ENCODE results near the gene ZKSCAN2. TPM values are rescaled to one million over a fixed set of nuclear protein-coding genes. Genes with fewer than 3 reads are reported as not detected.

ZKSCAN2 gene
- total and polyA plus RNA-seq, 11 donors: 1.7 to 8.0 (median 4.2) TPM

- Histone ChIP-seq H3K36me3 (no peaks in the 10 kb centered on the region), H3K4me3 (no peak overlapping the region), H3K4me1 (no peaks in the 10 kb centered on the region), H3K27me3 (peaks cover 0 to 5% (median 0%) of the 10 kb centered on the region in 9 donors), H3K27ac (no peak overlapping the region), H3K9me3 (no peaks in the 10 kb centered on the region)
- 79 to 83% (median 82%) methylated on average over 6 of the region's 6 CpGs for WGBS, 4 donors
- DNase-seq: no peak
- no peak for TF ChIP-seq POLR2A (IDR thresholded peaks at IDR 0.05)
- no peak for TF ChIP-seq CTCF (IDR thresholded peaks at IDR 0.05)
- ATAC-seq: no peak
- intact Hi-C loops (cut with DNase I): no loop called here
These were observed 39.6 kb upstream of the ZKSCAN2 start for GRCh38 chr16:25297151-25297787.

- no peaks in the 10 kb centered on the region for H3K27me3 ChIP-seq
- H3K9me3 ChIP-seq: no peaks in the 10 kb centered on the region
- H3K4me3 ChIP-seq: no peak overlapping the region
- H3K4me1 ChIP-seq: no peaks in the 10 kb centered on the region
- TF ChIP-seq POLR2A (IDR thresholded peaks at IDR 0.05) (no peak), CTCF (IDR thresholded peaks at IDR 0.05) (no peak)
- DNase-seq (no peak), ATAC-seq (no peak)
- no peaks in the 10 kb centered on the region for H3K36me3 ChIP-seq
- intact Hi-C loops (cut with DNase I): no loop called here
- WGBS, 4 donors: 41 to 70% (median 54%) methylated on average over 3 of the region's 3 CpGs
- H3K27ac ChIP-seq: no peak overlapping the region
These were observed 33.9 kb upstream of the ZKSCAN2 start for GRCh38 chr16:25291580-25291979.

GRCh38 chr16:25289466-25289865, 31.8 kb upstream of the ZKSCAN2 start:
- TF ChIP-seq POLR2A (IDR thresholded peaks at IDR 0.05) (no peak), CTCF (IDR thresholded peaks at IDR 0.05) (no peak)
- Histone ChIP-seq H3K4me3 (no peak overlapping the region), H3K27me3 (no peaks in the 10 kb centered on the region), H3K27ac (no peak overlapping the region), H3K9me3 (peaks cover 0 to 8% (median 0%) of the 10 kb centered on the region in 12 donors), H3K36me3 (no peaks in the 10 kb centered on the region), H3K4me1 (no peaks in the 10 kb centered on the region)
- no peak for DNase-seq
- intact Hi-C loops (cut with DNase I): no loop called here
- WGBS, 4 donors: 93 to 100% (median 95%) methylated on average over 3 of the region's 3 CpGs
- no peak for ATAC-seq

- Histone ChIP-seq H3K27ac (no peak overlapping the region), H3K4me1 (no peaks in the 10 kb centered on the region), H3K27me3 (no peaks in the 10 kb centered on the region), H3K36me3 (no peaks in the 10 kb centered on the region), H3K9me3 (peaks cover 0 to 10% (median 0%) of the 10 kb centered on the region in 12 donors), H3K4me3 (no peak overlapping the region)
- no peak for DNase-seq
- no peak for ATAC-seq
- WGBS, 4 donors: 67 to 80% (median 77%) methylated on average over 7 of the region's 7 CpGs
- intact Hi-C loops (cut with DNase I): loop anchor here in 4 of 10 donors (5.0 to 10.0 kb wide), 3 partner anchors 1825 to 1835 kb away; no protein-coding TSS in a partner anchor
- no peak for TF ChIP-seq CTCF (IDR thresholded peaks at IDR 0.05)
- no peak for TF ChIP-seq POLR2A (IDR thresholded peaks at IDR 0.05)
These were observed 21.8 kb upstream of the ZKSCAN2 start for GRCh38 chr16:25279491-25279890.

All from heart left ventricle (tissue), 16 donors.